IMR-90 (cell line): ENCODE data around the gene HBD. TPM values are rescaled to one million over a fixed set of nuclear protein-coding genes. Genes with fewer than 3 reads are reported as not detected.

Experiments
- ATAC-seq: fragments of 200-7000 bp; cut with Tn5 transposase; 2 replicates; pipeline ENCODE4 v1.9.1; 2020; ENCODE audit warnings: low read depth, mild to moderate bottlenecking, moderate library complexity
- BruUV-seq: library from RNA; stranded (reverse); fragments of 400-500 nt; replicated peaks from 2 replicates; lab custom pipeline; 2021; lab: Mats Ljungman, UMichigan
- CTCF ChIA-PET: fragments of 300-600 bp; formaldehyde crosslinking; extraction: SDS; loops from one replicate; lab custom pipeline; 2021; ENCODE audit warnings: antibody characterized with exemption; lab: Yijun Ruan, JAX
- POLR2A ChIA-PET: fragments of 300-600 bp; sonication (Branson Sonifier 250); formaldehyde crosslinking; loops from one replicate; lab custom pipeline; 2022; ENCODE audit warnings: antibody characterized with exemption; ENCODE audit not compliant: unreplicated experiment; lab: Charles Lee
- DNase-seq: peaks from one replicate; pipeline ENCODE4 v3.0.0; 2013
- H2AFZ ChIP-seq: replicated peaks from 2 replicates; pipeline ENCODE3; 2013; ENCODE audit warnings: low read length, mild to moderate bottlenecking; ENCODE audit not compliant: poor library complexity
- H2AK5ac ChIP-seq: 2 replicates; pipeline ENCODE4 v1.6.1; 2013; ENCODE audit warnings: low read depth, low read length, inconsistent platforms
- H2AK9ac ChIP-seq: replicated peaks from 2 replicates; pipeline ENCODE3; 2013; ENCODE audit warnings: mild to moderate bottlenecking, low read depth, low read length, moderate library complexity; ENCODE audit not compliant: poor library complexity
- H2BK120ac ChIP-seq: 2 replicates; pipeline ENCODE4 v1.6.1; 2013; ENCODE audit warnings: low read depth, low read length, inconsistent platforms
- H2BK15ac ChIP-seq: 3 replicates; pipeline ENCODE4 v1.6.1; 2013; ENCODE audit warnings: low read depth, low read length, inconsistent platforms
- H2BK20ac ChIP-seq: 2 replicates; pipeline ENCODE4 v1.6.1; 2013; ENCODE audit warnings: low read depth, mild to moderate bottlenecking, inconsistent platforms, low read length, moderate library complexity
- H2BK5ac ChIP-seq: 2 replicates; pipeline ENCODE4 v1.6.1; 2013; ENCODE audit warnings: mild to moderate bottlenecking, low read depth, low read length, inconsistent platforms; ENCODE audit not compliant: poor library complexity, severe bottlenecking
- H3K14ac ChIP-seq: replicated peaks from 2 replicates; pipeline ENCODE4 v1.6.1; 2013; ENCODE audit warnings: low read depth, low read length, inconsistent platforms
- H3K18ac ChIP-seq: 2 replicates; pipeline ENCODE4 v1.6.1; 2013; ENCODE audit warnings: low read depth, low read length, control low read depth
- H3K23ac ChIP-seq: 2 replicates; pipeline ENCODE4 v1.6.1; 2013; ENCODE audit warnings: low read depth, low read length, inconsistent platforms
- H3K27ac ChIP-seq: 2 replicates; pipeline ENCODE4 v1.5.1; 2013; ENCODE audit warnings: mild to moderate bottlenecking, control low read depth, low read length; ENCODE audit not compliant: insufficient read depth
- H3K27me3 ChIP-seq: 2 replicates; pipeline ENCODE4 v1.6.1; 2013; ENCODE audit warnings: low read length; ENCODE audit not compliant: control insufficient read depth, insufficient read depth
- H3K36me3 ChIP-seq: 2 replicates; pipeline ENCODE4 v1.6.1; 2013; ENCODE audit warnings: low read length, mixed read lengths; ENCODE audit not compliant: control insufficient read depth, insufficient read depth
- H3K4ac ChIP-seq: 2 replicates; pipeline ENCODE4 v1.6.1; 2013; ENCODE audit warnings: low read depth, low read length, inconsistent platforms
- H3K4me1 ChIP-seq: 2 replicates; pipeline ENCODE4 v1.6.1; 2013; ENCODE audit warnings: low read length, mixed read lengths; ENCODE audit not compliant: control insufficient read depth, insufficient read depth
- H3K4me2 ChIP-seq: 2 replicates; pipeline ENCODE4 v1.6.1; 2013; ENCODE audit warnings: low read depth, mild to moderate bottlenecking, control low read depth, low read length, moderate library complexity
- H3K4me3 ChIP-seq: 2 replicates; pipeline ENCODE4 v1.5.1; 2013; ENCODE audit warnings: low read depth, mild to moderate bottlenecking, control low read depth, low read length, moderate library complexity; ENCODE audit not compliant: insufficient read depth
- H3K56ac ChIP-seq: 2 replicates; pipeline ENCODE4 v1.6.1; 2013; ENCODE audit warnings: low read length, inconsistent platforms; ENCODE audit not compliant: insufficient read depth; ENCODE audit errors: extremely low read depth
- H3K79me1 ChIP-seq, 2 experiments: 2 replicates each; pipeline ENCODE4 v1.6.1; 2013; ENCODE audit warnings: low read length in 2 of 2, inconsistent platforms in 1 of 2, low read depth in 1 of 2
- H3K9ac ChIP-seq: 2 replicates; pipeline ENCODE4 v1.6.1; 2013; ENCODE audit warnings: low read depth, low read length, control low read depth
- H3K9me1 ChIP-seq: 2 replicates; pipeline ENCODE4 v1.6.1; 2013; ENCODE audit warnings: low read length, inconsistent platforms; ENCODE audit not compliant: insufficient read depth
- H3K9me3 ChIP-seq: 2 replicates; pipeline ENCODE4 v1.6.1; 2013; ENCODE audit warnings: low read length; ENCODE audit not compliant: control insufficient read depth, insufficient read depth
- H4K20me1 ChIP-seq: 2 replicates; pipeline ENCODE4 v1.6.1; 2013; ENCODE audit warnings: low read length, inconsistent platforms; ENCODE audit not compliant: insufficient read depth
- H4K5ac ChIP-seq: 2 replicates; pipeline ENCODE4 v1.6.1; 2013; ENCODE audit warnings: mild to moderate bottlenecking, low read depth, low read length, control low read depth
- H4K8ac ChIP-seq, 2 experiments: 2 replicates each; pipeline ENCODE4 v1.6.1; 2013; ENCODE audit warnings: low read depth in 2 of 2, low read length in 2 of 2, control low read depth in 1 of 2, inconsistent platforms in 1 of 2
- H4K91ac ChIP-seq: 2 replicates; pipeline ENCODE4 v1.6.1; 2013; ENCODE audit warnings: low read depth, low read length, inconsistent platforms; ENCODE audit not compliant: insufficient read depth
- CEBPB ChIP-seq: IDR thresholded peaks from 2 replicates; pipeline ENCODE4 v1.6.1; 2012; ENCODE audit warnings: low read depth, low read length, improper control_type of control experiment
- MAFK ChIP-seq: IDR thresholded peaks from 2 replicates; pipeline ENCODE4 v1.6.1; 2012; ENCODE audit warnings: low read depth, low read length, improper control_type of control experiment
- MAZ ChIP-seq: IDR thresholded peaks from 2 replicates; pipeline ENCODE4 v1.6.1; 2012; ENCODE audit warnings: low read depth, mild to moderate bottlenecking, low read length, improper control_type of control experiment, moderate library complexity, borderline replicate concordance
- MXI1 ChIP-seq: IDR thresholded peaks from 2 replicates; pipeline ENCODE4 v1.6.1; 2012; ENCODE audit warnings: low read depth, mild to moderate bottlenecking, low read length, moderate library complexity, borderline replicate concordance
- NFE2L2 ChIP-seq: fragments of 150-350 bp; IDR thresholded peaks from 2 replicates; pipeline ENCODE4 v1.6.1; 2016; ENCODE audit warnings: low read depth, mild to moderate bottlenecking, low read length
- RAD21 ChIP-seq: IDR thresholded peaks from 2 replicates; pipeline ENCODE4 v1.6.1; 2012; ENCODE audit warnings: low read length, improper control_type of control experiment
- RCOR1 ChIP-seq: IDR thresholded peaks from 2 replicates; pipeline ENCODE4 v1.6.1; 2012; ENCODE audit warnings: mild to moderate bottlenecking, low read length, improper control_type of control experiment; ENCODE audit not compliant: insufficient replicate concordance
- SMC3 ChIP-seq: fragments of 150-350 bp; IDR thresholded peaks from 2 replicates; pipeline ENCODE4 v1.6.1; 2016; ENCODE audit warnings: low read depth, mild to moderate bottlenecking, antibody characterized with exemption, low read length, moderate library complexity
- USF2 ChIP-seq: fragments of 150-350 bp; IDR thresholded peaks from 2 replicates; pipeline ENCODE4 v1.6.1; 2017; ENCODE audit warnings: mild to moderate bottlenecking, antibody characterized with exemption, low read length, low read depth
- WGBS, 2 experiments: methylation state at CpG; one replicate each; pipeline versions ENCODE4 v1.1.5 to v1.1.7; 2013; ENCODE audit warnings: missing lambda C conversion rate in 2 of 2; ENCODE audit not compliant: insufficient read length in 1 of 2; ENCODE audit errors: extremely low coverage in 2 of 2; 5-methylcytosine and 5-hydroxymethylcytosine counted together
- dilution Hi-C: fragments of 300-500 bp; cut with HindIII; formaldehyde crosslinking; loops from one replicate; pipeline ENCODE4 v1.14.3; 2018; ENCODE audit warnings: low sequenced_read_pairs; ENCODE audit not compliant: unreplicated experiment
- in situ Hi-C: fragments of 300-500 bp; cut with MboI; formaldehyde crosslinking; loops from 3 replicates; pipeline ENCODE4 v1.14.3; 2019; ENCODE audit warnings: low sequenced_read_pairs, inconsistent platforms, mixed read lengths
- intact Hi-C: fragments of 100-400 bp; cut with micrococcal nuclease; formaldehyde crosslinking; loops from 2 replicates; pipeline ENCODE4 v1.10.0; 2022
- polyA plus RNA-seq, 3 experiments: library from polyadenylated mRNA; depleted of rRNA; stranded (reverse); fragments of >200 nt; gene quantifications; 2 replicates each; pipeline ENCODE4 v1.2.3, GENCODE V29; 2012; ENCODE audit warnings: low replicate concordance in 1 of 3
- total RNA-seq: library from RNA; depleted of rRNA; stranded (reverse); fragments of >200 nt; gene quantifications from 2 replicates; pipeline ENCODE4 v1.2.3, GENCODE V29; 2012
- TF ChIP-seq, protein P1 (sequence below): fragments of 150-350 bp; IDR thresholded peaks from 2 replicates; pipeline ENCODE4 v1.6.1; 2016; ENCODE audit warnings: low read depth, mild to moderate bottlenecking, low read length, moderate library complexity, borderline replicate concordance

The HBD gene
- total and polyA plus RNA-seq, 2 of the 4 experiments (the other 2 are of a cell fraction), result 6.3 to 12.0 TPM

DNA sequence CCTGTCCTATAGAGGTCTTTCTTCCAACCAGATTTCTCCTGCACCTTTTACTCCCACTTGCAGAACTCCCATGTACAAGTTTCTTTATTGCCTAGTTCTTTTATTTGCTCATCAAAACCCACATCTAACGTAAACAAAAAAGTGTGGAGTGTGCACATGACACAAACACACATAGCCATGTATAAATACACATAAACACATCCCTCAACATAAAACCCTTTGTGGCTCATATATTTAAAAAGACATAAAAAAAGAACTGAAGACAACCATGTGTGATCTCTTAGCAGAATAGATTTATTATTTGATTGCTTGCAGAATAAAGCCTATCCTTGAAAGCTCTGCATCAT lies 18.6 kb upstream of the HBD start:
- Histone ChIP-seq H2BK120ac (no peak overlapping the region), H3K9me3 (no peaks in the 10 kb centered on the region), H4K8ac (no peak overlapping the region), H2AK9ac (no peak overlapping the region), H3K9ac (no peak overlapping the region), H2BK15ac (no peak overlapping the region), H4K20me1 (no peaks in the 10 kb centered on the region), H3K4me3 (no peak overlapping the region), H4K91ac (no peak overlapping the region), H3K9me1 (no peaks in the 10 kb centered on the region), H3K27ac (no peak overlapping the region), H3K27me3 (no peaks in the 10 kb centered on the region), H4K5ac (no peak overlapping the region), H2BK20ac (no peak overlapping the region), H3K23ac (no peak overlapping the region), H3K14ac (no peak overlapping the region), H3K4me1 (no peaks in the 10 kb centered on the region), H3K79me1 (no peaks in the 10 kb centered on the region), H3K56ac (no peak overlapping the region), H3K18ac (no peak overlapping the region), H2BK5ac (no peak overlapping the region), H3K4ac (no peak overlapping the region), H3K36me3 (no peaks in the 10 kb centered on the region), H2AFZ (no peak overlapping the region), H2AK5ac (no peak overlapping the region), H3K4me2 (no peak overlapping the region)
- TF ChIP-seq SMC3 (no peak), RAD21 (no peak), MAZ (no peak), MAFK (no peak), NFE2L2 (no peak), USF2 (no peak), CEBPB (no peak), MXI1 (no peak), RCOR1 (no peak)
- TF ChIP-seq, protein P1, sequence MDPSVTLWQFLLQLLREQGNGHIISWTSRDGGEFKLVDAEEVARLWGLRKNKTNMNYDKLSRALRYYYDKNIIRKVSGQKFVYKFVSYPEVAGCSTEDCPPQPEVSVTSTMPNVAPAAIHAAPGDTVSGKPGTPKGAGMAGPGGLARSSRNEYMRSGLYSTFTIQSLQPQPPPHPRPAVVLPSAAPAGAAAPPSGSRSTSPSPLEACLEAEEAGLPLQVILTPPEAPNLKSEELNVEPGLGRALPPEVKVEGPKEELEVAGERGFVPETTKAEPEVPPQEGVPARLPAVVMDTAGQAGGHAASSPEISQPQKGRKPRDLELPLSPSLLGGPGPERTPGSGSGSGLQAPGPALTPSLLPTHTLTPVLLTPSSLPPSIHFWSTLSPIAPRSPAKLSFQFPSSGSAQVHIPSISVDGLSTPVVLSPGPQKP, result no peak
- in situ Hi-C loops, result no loop called here
- no CpG with 5 or more reads among the region's 1 CpG for WGBS, 2 experiments
- POLR2A ChIA-PET, result no interaction called here
- dilution Hi-C loops, result no loop called here
- no peak for DNase-seq
- no TSS peak for BruUV-seq
- CTCF ChIA-PET, result no interaction called here
- intact Hi-C loops, result no loop called here
- ATAC-seq, result no peak
